Memory B cell (primary cell): ENCODE data around the gene POM121.
"Not testable (repeated sequence)": the region's sequence is repeated elsewhere in the genome, so short reads cannot be mapped to it uniquely, and the experiment has no call there.

ENCODE experiments used
- ATAC-seq: fragments of 150-1000 bp; cut with Tn5 transposase; 2 replicates; pipeline ENCODE4 v1.10.0; 2021; ENCODE audit warnings: low read depth, mild to moderate bottlenecking, moderate library complexity
- DNase-seq, 2 donors: peaks; one replicate each; pipeline ENCODE4 v3.0.0; 2022; ENCODE audit warnings: low spot score in 2 of 2
- H3K27ac Mint-ChIP-seq: one replicate; pipeline ENCODE4 v1.8.0; 2022; ENCODE audit warnings: mild to moderate bottlenecking, moderate library complexity, mixed read lengths
- H3K27me3 Mint-ChIP-seq: one replicate; pipeline ENCODE4 v1.8.0; 2022; ENCODE audit warnings: mixed read lengths
- H3K36me3 Mint-ChIP-seq: one replicate; pipeline ENCODE4 v1.8.0; 2022; ENCODE audit warnings: mild to moderate bottlenecking, mixed read lengths
- H3K4me1 Mint-ChIP-seq: one replicate; pipeline ENCODE4 v1.8.0; 2022; ENCODE audit warnings: mixed read lengths
- H3K4me3 Mint-ChIP-seq: one replicate; pipeline ENCODE4 v1.8.0; 2022; ENCODE audit warnings: mild to moderate bottlenecking, moderate library complexity, mixed read lengths
- H3K9me3 Mint-ChIP-seq: one replicate; pipeline ENCODE4 v1.8.0; 2022; ENCODE audit warnings: mixed read lengths

POM121 gene

GRCh38 chr7:72961346-72961650 is 36.4 kb downstream of the POM121 start:
- H3K36me3 Mint-ChIP-seq, H3K4me1 Mint-ChIP-seq, H3K4me3 Mint-ChIP-seq, H3K27ac Mint-ChIP-seq, H3K27me3 Mint-ChIP-seq, DNase-seq, ATAC-seq, H3K9me3 Mint-ChIP-seq: not testable (repeated sequence)

GRCh38 chr7:72963056-72963455 is 38.2 kb downstream of the POM121 start:
- H3K27me3 Mint-ChIP-seq, H3K36me3 Mint-ChIP-seq, DNase-seq, H3K9me3 Mint-ChIP-seq, H3K27ac Mint-ChIP-seq, H3K4me3 Mint-ChIP-seq, H3K4me1 Mint-ChIP-seq, ATAC-seq: not testable (repeated sequence)

GRCh38 chr7:72965186-72965975 is 40.5 kb downstream of the POM121 start:
- H3K4me1 Mint-ChIP-seq, H3K9me3 Mint-ChIP-seq, H3K36me3 Mint-ChIP-seq, H3K4me3 Mint-ChIP-seq, DNase-seq, H3K27me3 Mint-ChIP-seq, H3K27ac Mint-ChIP-seq: not testable (repeated sequence)
- peak; percentile 72 for ATAC-seq

- H3K27ac Mint-ChIP-seq, H3K4me3 Mint-ChIP-seq, H3K4me1 Mint-ChIP-seq, DNase-seq, H3K27me3 Mint-ChIP-seq, H3K36me3 Mint-ChIP-seq, H3K9me3 Mint-ChIP-seq, ATAC-seq: not testable (repeated sequence)
Measured at GRCh38 chr7:72966892-72967291, 42.0 kb downstream of the POM121 start.

- not testable (repeated sequence) for DNase-seq, H3K27ac Mint-ChIP-seq, H3K27me3 Mint-ChIP-seq, H3K9me3 Mint-ChIP-seq, H3K4me3 Mint-ChIP-seq, H3K36me3 Mint-ChIP-seq, H3K4me1 Mint-ChIP-seq
- ATAC-seq: peak; percentile 31
Measured at GRCh38 chr7:72968980-72969516, 44.2 kb downstream of the POM121 start, which contains the start of gene TRIM74. TRIM74 (minus strand) TSS chr7:72969466; CDS start chr7:72966157, 3,309 bp downstream.

- not testable (repeated sequence) for H3K36me3 Mint-ChIP-seq, H3K9me3 Mint-ChIP-seq, H3K27ac Mint-ChIP-seq, ATAC-seq, H3K4me1 Mint-ChIP-seq, DNase-seq, H3K4me3 Mint-ChIP-seq, H3K27me3 Mint-ChIP-seq
Measured at GRCh38 chr7:72969688-72970087, 44.8 kb downstream of the POM121 start.

- H3K4me1 Mint-ChIP-seq, H3K36me3 Mint-ChIP-seq, ATAC-seq, H3K27me3 Mint-ChIP-seq, H3K27ac Mint-ChIP-seq, H3K4me3 Mint-ChIP-seq, H3K9me3 Mint-ChIP-seq, DNase-seq: not testable (repeated sequence)
Measured at GRCh38 chr7:72971505-72971904, 46.6 kb downstream of the POM121 start.

GRCh38 chr7:72974781-72975180 is 49.9 kb downstream of the POM121 start:
- H3K4me1 Mint-ChIP-seq, H3K4me3 Mint-ChIP-seq, H3K27me3 Mint-ChIP-seq, H3K9me3 Mint-ChIP-seq, ATAC-seq, H3K27ac Mint-ChIP-seq, DNase-seq, H3K36me3 Mint-ChIP-seq: not testable (repeated sequence)

GRCh38 chr7:72975656-72976286 is 50.9 kb downstream of the POM121 start:
- H3K9me3 Mint-ChIP-seq, H3K4me3 Mint-ChIP-seq, H3K27ac Mint-ChIP-seq, DNase-seq, H3K27me3 Mint-ChIP-seq, H3K4me1 Mint-ChIP-seq, H3K36me3 Mint-ChIP-seq, ATAC-seq: not testable (repeated sequence)

GRCh38 chr7:72976434-72976833 is 51.5 kb downstream of the POM121 start:
- not testable (repeated sequence) for DNase-seq, H3K4me3 Mint-ChIP-seq, ATAC-seq, H3K27me3 Mint-ChIP-seq, H3K4me1 Mint-ChIP-seq, H3K27ac Mint-ChIP-seq, H3K36me3 Mint-ChIP-seq, H3K9me3 Mint-ChIP-seq

- H3K27ac Mint-ChIP-seq, ATAC-seq, H3K4me3 Mint-ChIP-seq, H3K27me3 Mint-ChIP-seq, DNase-seq, H3K4me1 Mint-ChIP-seq, H3K36me3 Mint-ChIP-seq, H3K9me3 Mint-ChIP-seq: not testable (repeated sequence)
Measured at GRCh38 chr7:72980382-72980781, 55.5 kb downstream of the POM121 start.

GRCh38 chr7:72982084-72982483 is 57.2 kb downstream of the POM121 start:
- H3K27ac Mint-ChIP-seq, H3K4me3 Mint-ChIP-seq, H3K36me3 Mint-ChIP-seq, H3K4me1 Mint-ChIP-seq, ATAC-seq, H3K27me3 Mint-ChIP-seq, DNase-seq, H3K9me3 Mint-ChIP-seq: not testable (repeated sequence)

- H3K27ac Mint-ChIP-seq, H3K9me3 Mint-ChIP-seq, ATAC-seq, H3K4me3 Mint-ChIP-seq, H3K36me3 Mint-ChIP-seq, DNase-seq, H3K4me1 Mint-ChIP-seq, H3K27me3 Mint-ChIP-seq: not testable (repeated sequence)
Measured at GRCh38 chr7:72990146-72990913, 65.4 kb downstream of the POM121 start.

GRCh38 chr7:72995484-72995883 is 70.6 kb downstream of the POM121 start:
- H3K27me3 Mint-ChIP-seq, ATAC-seq, H3K36me3 Mint-ChIP-seq, H3K9me3 Mint-ChIP-seq, DNase-seq, H3K4me3 Mint-ChIP-seq, H3K4me1 Mint-ChIP-seq, H3K27ac Mint-ChIP-seq: not testable (repeated sequence)
